Measurements from ENCODE around the gene CERT1.

GRCh38 chr5:75335952-75336614, 175.3 kb downstream of the CERT1 start:
- no peak for TF ChIP-seq CTCF (conservative IDR thresholded peaks at IDR 0.05; ENCODE audit: low read length)
- no peak for TF ChIP-seq EZH2phosphoT487 (IDR thresholded peaks at IDR 0.05; ENCODE audit: borderline replicate concordance, low read depth, low read length)

Data from OCI-LY7 (cell line).